Amniotic epithelial cell (primary cell): ENCODE data around the gene SLC25A25.

Source experiments
- DNase-seq: peaks from one replicate; pipeline ENCODE4 v3.0.0-alpha.2; 2010; ENCODE audit warnings: low read depth

The SLC25A25 gene

DNA sequence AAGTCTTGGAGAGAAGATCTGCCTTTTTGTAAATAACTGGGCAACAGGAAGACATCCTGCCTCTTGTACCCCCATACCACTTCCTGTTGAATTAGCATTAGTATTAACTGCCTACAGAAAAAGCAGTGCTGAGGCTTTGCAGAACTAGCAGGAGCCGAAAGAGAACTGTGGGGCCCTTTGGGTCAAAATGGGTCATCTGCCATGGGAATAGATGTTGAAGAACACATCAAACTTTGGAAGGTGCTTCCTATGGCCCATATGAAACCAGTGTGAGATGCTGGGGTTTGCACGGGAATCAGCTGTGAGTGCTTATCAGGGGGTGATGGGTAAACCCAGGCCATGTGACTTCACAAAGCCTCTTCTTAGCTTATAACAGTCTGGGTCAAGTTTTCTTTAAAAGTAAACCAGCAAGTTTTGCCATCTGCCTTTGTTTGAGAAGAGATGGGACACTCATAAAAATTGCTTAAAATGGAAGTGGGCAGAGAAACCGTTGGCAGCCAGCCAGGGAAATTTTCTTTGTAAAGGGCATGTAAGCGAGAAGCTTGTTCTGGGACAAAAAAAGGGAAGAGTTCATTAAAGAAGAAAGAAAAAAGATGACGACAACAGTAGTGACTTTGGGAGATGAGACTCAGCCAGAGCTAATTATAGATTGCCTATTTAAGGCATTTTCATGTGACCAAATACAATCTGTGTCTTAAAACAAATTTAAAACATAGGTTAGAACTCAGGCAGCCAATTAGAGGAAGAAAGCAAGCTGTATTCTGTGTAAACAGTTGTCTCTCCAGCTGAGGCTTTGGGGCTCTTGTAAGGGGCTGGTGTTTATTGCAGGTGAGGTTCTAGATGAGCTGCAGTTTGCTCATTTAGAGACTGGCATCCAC, 4.4 kb downstream of the SLC25A25 start:
- peak; percentile 54 for DNase-seq

- DNase-seq: peak; percentile 44
These were observed 5.3 kb downstream of the SLC25A25 start for GRCh38 chr9:128073253-128073886.

GRCh38 chr9:128077847-128078503, 9.9 kb downstream of the SLC25A25 start:
- DNase-seq: peak; percentile 72

DNA sequence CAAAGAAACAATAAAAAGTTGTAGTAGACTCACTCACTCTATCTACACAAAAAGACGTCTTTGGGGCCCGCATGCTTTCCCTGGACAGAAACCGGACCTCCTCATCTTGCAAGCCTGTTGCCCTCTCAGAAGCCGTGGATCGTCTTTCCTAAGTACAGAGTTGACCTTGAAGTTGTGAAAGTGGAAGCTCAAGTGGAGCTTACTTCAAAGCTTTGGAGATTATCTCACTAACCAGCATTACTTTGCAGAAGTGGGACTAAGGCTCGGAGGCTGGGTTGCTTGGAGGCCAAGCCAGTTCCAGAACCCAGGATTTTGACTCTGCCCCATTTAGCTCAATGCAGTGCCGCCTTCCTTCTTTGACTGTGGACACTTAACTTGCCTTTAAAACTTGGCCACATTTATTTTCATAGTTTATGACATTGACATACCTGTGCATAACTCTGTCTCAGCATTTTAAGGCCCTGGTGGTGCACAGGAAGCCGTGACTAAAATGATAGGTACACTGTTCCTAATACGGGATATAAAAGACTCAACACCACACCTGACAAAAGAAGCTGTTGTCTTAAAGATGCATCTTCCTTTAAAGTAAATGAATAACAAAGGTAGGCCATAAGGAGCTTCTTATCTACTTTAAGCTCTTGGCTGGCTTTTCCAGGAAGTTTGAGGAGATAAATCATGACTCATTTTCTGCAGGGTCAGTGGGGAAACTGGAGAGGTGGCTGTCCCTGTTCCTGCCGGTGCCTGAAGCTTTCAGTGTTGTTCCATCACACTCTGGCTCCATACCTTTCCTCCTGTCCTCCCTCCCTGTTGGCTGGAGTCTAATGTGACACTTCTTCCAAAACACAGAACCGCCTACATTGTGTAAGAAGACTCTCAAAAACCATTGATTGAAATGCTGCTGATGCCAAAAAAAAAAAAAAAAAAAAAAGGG, 10.7 kb downstream of the SLC25A25 start:
- peak; percentile 92 for DNase-seq

DNA sequence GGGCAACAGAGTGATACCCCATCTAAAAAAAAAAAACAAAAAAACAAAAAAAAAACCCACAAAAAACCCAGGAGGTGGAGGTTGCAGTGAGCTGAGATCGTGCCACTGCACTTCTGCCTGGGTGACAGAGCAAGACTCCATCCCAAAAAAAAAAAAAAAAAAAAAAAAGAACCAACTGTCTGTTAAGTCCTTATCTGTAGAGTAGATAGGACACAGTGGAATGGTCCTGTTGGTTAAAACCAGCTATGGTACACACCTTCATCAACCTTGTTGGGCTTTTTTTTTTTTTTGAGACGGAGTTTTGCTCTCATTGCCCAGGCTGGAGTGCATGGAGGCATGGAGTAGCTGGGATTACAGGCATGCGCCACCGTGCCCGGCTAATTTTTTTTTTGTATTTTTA, 12.2 kb downstream of the SLC25A25 start:
- DNase-seq: no peak

GRCh38 chr9:128081056-128081455, 13.0 kb downstream of the SLC25A25 start:
- DNase-seq: peak; percentile 97

DNA sequence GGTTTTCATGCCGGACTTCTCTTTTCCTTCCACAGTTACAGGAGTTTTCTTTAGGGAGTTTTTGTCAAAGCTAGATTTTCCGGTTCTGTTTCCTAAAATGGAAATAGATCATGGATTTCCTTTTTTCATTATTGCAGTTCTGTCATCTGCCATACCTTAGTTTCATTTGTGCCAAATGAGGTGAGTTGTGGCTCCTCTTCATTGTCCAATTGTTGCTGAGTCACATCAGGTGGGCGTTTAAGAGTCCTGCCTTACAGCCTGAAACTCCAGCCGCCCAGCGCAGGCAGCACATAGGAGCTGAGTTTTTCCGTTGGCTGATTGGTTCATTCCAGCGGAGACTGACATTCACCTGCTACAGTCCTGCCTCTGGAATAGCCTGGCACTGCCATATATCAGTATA, 14.1 kb downstream of the SLC25A25 start:
- peak; percentile 27 for DNase-seq

- DNase-seq: no peak
These were observed 16.7 kb downstream of the SLC25A25 start for GRCh38 chr9:128084746-128085145.

DNA sequence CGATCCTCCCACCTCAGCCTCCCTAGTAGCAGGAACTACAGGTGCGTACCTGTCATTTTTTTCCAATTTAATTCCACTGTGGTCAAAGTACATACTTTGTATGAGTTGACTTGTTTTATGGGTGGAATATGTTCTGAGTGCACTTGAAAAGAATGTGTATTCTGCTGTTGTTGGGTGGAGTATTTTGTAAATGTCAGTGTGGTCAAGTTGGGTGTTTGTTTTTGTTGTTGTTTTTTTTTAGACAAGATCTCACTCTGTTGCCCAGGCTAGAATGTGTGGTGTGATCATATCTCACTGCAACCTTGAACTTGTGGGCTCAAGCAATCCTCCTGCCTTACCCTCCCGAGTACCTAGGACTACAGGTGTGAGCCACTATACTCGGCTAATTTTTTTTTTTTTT, 17.9 kb downstream of the SLC25A25 start:
- DNase-seq: no peak

- no peak for DNase-seq
These were observed 19.2 kb downstream of the SLC25A25 start for GRCh38 chr9:128087262-128087661.

- DNase-seq: no peak
These were observed 20.4 kb downstream of the SLC25A25 start for GRCh38 chr9:128088253-128088945.

DNA sequence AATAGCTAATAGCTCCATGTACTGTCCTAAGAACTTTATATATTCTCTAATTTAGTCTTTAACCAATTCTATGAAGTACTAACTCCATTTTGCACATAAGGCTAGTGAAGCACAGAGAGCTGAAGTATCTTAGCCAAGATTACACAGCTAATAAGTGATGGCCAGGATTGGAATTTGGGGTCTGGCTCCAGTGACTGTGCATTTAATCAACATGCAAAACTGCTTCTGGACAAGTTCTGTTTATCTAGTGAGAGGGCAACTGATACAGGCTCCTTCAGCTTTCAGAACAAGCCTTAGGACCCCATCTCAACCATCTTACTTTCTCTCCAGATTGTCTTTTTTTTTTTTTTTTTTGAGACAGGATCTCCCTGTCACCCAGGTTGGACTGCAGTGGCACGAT, 21.3 kb downstream of the SLC25A25 start:
- DNase-seq: no peak

- DNase-seq: peak; percentile 83
These were observed 23.1 kb downstream of the SLC25A25 start for GRCh38 chr9:128091144-128091543.

- DNase-seq: no peak
These were observed 23.5 kb downstream of the SLC25A25 start for GRCh38 chr9:128091571-128091970.

DNA sequence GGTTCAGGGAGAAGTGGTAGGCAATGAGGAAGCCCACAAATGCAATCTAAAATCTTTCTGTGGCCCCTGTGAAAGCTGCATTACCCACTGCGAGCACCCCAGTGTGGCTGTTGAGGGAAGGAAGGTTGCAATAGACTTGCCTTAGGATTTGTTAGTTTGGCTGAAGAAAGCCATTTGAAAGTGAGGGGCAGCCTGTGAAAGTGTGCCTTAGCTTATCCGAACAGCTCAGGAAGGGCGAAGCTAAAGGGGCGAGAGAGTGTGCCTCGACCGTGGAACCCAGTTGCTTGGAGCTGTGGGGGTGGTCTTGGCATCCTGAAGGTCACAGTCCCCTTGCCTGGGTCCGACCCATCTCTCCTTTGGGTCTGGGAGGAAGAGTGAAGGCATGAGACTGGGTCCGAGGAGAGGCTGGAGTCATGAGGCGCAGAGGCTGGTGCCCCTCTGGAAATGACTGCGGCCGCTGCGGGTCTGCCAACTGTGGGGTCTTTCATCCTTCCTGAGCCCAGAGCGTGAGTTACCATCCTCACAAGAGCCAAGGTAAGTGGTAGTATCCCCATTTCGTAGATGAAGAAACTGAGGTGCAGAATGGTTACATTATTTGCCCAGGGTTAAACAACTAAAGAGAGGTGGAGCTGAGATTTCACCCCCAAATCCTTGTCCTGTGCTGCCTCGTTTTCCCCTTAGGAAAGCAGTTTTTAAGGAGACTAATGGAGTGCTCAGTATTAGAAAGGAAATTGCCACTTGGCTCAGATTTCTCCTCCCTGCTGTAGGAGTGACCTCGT, 24.4 kb downstream of the SLC25A25 start:
- DNase-seq: no peak

DNA sequence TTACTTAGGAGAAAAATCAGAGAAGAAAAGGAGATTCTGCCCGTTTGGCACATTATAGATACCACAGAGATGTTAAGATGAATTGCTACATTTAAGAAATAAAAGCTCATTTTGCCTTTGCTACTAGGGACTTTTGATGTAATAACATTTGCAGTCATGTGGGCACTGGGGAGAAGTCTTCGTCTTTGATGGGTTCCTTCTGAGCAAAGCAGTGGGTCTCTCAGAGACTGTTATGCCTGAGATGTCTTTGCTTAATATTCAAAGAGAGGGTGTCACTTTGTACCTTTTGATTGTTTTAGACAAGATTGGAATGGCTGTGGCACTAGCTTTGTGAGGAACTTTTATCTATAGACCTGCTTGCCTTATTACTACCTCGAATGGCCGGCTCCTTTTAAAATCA, 25.0 kb downstream of the SLC25A25 start:
- no peak for DNase-seq

DNA sequence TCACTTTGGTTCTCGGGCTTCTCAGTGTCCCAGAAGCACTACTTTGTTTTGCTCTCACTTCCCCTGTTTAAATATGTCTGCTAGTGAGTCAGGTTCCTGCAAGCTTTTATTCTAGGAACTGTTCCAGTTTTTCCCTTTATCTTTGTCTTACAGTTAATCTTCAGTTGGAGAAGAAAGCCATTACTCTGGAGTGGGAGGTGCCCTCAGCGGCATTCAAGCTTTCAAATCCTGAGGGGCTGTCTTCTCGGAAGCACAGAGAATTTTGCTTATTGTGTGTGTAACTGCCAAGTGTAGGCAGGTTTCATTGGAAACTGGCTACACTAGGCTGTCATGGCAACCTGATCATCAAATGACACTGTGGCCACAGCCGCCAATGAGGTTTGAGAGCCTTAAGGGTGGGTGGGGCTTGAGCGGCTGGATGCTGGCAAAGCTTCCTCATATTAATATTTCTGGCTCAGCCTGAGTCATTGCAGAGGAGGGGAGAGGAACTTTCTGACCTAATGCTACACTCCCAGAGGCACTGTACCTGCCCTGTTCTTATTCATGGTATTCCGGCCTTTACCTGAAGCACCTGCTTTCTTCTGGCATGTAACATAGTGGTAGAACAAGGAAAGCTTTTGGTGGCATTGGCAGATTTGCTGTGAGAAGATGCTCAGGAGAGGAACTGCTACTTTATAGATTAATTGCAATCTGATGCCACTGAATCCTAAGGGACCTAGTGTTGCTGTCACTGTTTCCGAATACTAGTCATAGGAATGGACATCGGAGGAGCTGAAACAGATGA, 26.3 kb downstream of the SLC25A25 start:
- DNase-seq: peak; percentile 97

GRCh38 chr9:128094950-128095544, 27.0 kb downstream of the SLC25A25 start:
- DNase-seq: no peak
